Effector CD8-positive, alpha-beta T cell (primary cell): ENCODE results near the gene NEK1.
A peak's percentile ranks its signal among the peaks of the same experiment; 100 is the strongest.

Source experiments
- DNase-seq: peaks from one replicate; lab custom pipeline; 2025; lab: John Stamatoyannopoulos, UW
- total RNA-seq, 4 experiments: gene quantifications; one replicate each; lab custom pipeline; 2026; lab: John Stamatoyannopoulos, UW

NEK1 gene, protein sequence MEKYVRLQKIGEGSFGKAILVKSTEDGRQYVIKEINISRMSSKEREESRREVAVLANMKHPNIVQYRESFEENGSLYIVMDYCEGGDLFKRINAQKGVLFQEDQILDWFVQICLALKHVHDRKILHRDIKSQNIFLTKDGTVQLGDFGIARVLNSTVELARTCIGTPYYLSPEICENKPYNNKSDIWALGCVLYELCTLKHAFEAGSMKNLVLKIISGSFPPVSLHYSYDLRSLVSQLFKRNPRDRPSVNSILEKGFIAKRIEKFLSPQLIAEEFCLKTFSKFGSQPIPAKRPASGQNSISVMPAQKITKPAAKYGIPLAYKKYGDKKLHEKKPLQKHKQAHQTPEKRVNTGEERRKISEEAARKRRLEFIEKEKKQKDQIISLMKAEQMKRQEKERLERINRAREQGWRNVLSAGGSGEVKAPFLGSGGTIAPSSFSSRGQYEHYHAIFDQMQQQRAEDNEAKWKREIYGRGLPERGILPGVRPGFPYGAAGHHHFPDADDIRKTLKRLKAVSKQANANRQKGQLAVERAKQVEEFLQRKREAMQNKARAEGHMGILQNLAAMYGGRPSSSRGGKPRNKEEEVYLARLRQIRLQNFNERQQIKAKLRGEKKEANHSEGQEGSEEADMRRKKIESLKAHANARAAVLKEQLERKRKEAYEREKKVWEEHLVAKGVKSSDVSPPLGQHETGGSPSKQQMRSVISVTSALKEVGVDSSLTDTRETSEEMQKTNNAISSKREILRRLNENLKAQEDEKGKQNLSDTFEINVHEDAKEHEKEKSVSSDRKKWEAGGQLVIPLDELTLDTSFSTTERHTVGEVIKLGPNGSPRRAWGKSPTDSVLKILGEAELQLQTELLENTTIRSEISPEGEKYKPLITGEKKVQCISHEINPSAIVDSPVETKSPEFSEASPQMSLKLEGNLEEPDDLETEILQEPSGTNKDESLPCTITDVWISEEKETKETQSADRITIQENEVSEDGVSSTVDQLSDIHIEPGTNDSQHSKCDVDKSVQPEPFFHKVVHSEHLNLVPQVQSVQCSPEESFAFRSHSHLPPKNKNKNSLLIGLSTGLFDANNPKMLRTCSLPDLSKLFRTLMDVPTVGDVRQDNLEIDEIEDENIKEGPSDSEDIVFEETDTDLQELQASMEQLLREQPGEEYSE (N-terminal part only)
- 32.8 to 125 (median 64.9) reads per million in 4 experiments for total RNA-seq

GRCh38 chr4:169611991-169612870 is at the start of gene NEK1:
TSS of gene NEK1 (minus strand) at chr4:169612583. CDS start at chr4:169602630, 9,953 bp downstream.
- DNase-seq: peak; percentile 82

DNA sequence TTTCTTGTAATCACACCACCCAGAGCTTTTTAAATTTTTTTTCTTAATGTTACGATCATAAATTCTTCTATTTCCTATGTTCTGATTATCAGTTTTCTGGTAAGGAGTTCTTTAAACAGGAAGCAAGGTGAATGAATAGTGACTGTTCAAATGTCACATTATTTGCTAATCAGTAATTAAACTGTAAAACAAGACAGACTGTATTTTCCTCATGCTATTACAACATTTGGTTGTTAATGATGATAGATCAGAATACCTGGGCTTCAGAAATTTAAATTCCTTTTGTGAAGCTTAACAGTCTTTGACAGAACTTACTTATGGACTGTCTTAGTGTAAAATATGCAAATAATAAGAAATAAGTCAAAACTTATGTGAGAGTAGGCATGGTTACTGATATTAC is 49.4 kb upstream of the NEK1 start:
- no peak for DNase-seq

DNA sequence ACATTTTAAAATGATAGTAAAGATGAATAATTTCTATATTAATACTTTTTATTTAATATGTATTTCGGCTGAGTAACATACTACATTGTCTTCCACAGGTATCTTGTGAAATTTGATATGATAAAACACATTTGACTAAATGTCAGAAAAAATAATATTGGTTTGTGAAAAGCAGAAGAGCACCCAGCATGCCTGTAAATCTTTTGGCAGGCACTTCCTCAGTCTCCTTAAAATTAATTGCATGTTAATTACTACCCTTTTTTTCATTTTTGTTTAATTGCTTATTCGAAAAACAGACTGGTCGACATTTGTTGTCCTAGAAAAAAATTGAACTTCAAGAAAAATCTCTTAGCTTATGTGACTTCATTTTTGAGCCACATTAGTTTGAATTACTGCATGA is 48.5 kb upstream of the NEK1 start:
- no peak for DNase-seq

GRCh38 chr4:169659716-169660670 is 47.6 kb upstream of the NEK1 start:
- DNase-seq: peak; percentile 31

- no peak for DNase-seq
These were observed 46.8 kb upstream of the NEK1 start for GRCh38 chr4:169658975-169659715.

DNA sequence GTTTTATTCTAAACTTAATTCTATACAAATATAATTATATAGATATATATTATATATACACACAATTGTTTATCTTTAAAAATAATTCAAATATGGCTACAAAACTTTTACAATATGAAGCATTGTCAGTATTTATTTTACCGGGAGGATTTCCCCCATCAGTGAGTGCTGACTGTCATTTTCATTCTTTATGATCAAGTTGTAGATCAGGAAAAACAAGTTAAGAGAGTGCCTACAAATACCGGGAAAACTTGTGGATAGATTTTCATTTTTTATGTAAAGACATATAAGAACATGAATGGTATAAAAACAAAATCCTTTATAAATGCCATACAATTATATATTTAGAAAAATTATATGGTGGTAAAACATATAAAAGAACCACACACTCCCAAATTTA is 45.8 kb upstream of the NEK1 start:
- DNase-seq: no peak

- DNase-seq: no peak
These were observed 45.2 kb upstream of the NEK1 start for GRCh38 chr4:169657470-169658107.

DNA sequence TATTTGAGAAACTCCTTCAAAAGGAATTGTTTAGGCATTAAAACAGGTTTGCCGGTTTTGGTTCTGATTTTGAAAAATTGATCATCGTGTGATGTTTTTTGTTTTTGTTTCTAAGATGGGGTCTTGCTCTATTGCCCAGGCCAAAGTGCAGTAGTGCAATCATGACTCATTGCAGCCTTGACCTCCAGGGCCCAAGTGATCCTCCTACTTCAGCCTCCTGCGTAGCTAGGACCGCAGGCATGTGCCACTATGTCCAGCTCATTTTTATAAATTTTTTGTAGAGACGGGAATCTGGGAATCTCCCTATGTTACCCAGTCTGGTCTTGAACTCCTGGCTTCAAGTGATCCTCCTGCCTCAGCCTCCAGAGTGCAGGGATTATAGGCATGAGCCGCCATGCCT is 43.0 kb upstream of the NEK1 start:
- DNase-seq: no peak

GRCh38 chr4:169652535-169652934 is 40.2 kb upstream of the NEK1 start:
- DNase-seq: no peak

GRCh38 chr4:169650227-169650936 is 38.0 kb upstream of the NEK1 start:
- DNase-seq: no peak

DNA sequence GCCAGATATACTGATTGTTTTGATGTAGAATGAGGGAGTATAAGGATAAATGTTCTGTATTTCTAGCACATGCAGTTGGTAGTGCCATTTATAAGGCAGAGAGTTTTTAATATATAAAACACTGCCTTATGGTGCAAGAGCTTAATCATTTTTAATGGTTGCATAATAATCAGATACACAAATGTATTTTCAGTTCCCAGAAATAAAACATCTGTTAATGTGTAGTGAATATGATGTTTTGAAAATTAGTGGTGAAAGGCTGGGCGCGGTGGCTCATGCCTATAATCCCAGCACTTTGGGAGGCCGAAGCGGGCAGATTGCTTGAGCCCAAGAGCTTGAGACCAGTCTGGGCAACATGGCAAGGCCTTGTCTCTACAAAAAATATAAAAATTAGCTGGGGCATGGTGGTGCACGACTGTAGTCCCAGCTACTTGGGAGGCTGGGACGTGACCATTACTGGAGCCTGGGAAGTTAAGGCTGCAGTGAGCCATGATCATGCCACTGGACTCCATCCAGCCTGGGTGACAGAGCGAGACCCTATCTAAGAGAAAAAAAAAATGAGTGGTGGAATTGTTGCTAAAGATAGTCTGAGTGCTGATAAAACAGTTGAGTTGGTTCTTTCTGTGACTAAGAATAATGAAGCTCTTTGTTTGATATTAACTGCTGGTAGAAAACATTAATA is 37.3 kb upstream of the NEK1 start:
- DNase-seq: no peak

DNA sequence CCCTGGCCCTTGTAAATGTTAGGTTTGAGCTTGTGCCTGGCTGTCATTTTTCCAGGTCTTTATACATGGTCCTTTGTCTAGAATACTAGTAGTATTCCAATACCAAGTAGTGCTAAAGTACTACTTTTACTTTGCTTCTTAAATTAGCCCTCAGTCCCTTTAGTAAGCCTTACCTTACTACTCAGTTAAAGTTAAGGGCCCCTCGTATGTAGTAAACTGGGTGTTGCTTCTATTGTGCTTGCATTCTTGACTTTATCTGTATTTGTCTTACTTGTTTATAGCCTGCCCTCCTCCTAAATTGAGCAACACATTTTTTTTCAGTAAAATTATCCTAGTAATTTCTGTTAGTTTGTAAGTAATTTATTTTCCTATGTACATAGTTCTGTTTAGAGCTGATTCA is 33.2 kb upstream of the NEK1 start:
- no peak for DNase-seq

GRCh38 chr4:169644802-169645201 is 32.4 kb upstream of the NEK1 start:
- DNase-seq: no peak

DNA sequence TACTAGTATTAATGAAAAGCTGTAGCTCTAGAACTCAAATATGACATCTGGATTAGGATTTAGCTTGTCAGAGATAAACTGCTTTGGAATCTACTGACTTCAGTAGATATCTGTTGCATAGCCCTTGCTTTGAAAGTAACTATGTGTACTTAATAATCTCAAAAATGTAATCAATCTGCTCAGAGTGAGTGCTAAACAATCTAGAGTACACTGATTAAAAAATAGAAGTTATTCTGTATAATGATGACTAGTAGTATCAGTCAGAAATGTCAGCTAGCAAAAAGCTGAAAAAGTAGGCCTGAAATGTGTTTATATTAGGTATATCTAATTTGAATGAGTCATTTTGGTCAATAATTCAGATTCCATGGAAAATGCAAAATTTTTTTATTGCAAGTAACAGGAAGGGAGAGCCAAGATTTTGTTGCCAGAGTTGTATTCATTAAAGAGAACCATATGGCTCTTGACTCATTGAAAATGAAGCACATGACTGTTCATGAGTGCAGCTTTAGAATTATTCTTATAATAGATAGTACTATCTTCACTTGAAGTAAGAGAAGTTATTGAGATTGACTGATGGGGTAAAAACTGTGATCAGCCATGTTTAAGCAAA is 28.0 kb upstream of the NEK1 start:
- DNase-seq: no peak

GRCh38 chr4:169634975-169635374 is 22.6 kb upstream of the NEK1 start:
- DNase-seq: no peak

DNA sequence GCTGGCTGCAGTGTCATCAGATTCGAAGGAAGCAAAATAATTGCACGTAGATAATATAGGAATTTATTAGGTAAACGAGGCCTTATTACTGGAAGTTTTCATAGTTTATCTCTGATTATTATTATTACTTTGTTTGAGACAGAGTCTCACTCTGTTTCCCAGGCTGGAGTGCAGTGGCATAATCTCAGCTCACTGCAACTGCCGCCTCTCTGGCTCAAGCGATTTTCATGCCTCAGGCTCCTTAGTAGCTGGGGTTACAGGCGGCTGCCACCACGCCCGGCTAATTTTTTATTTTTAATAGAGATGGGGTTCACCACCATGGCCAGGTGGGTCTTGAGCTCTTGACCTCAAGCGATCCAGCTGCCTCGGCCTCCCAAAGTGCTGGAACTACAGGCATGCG is 20.5 kb upstream of the NEK1 start:
- DNase-seq: no peak

GRCh38 chr4:169630069-169630468 is 17.7 kb upstream of the NEK1 start:
- DNase-seq: no peak
